AG04450 (cell line): ENCODE results near the gene ENGASE. TPM values are rescaled to one million over a fixed set of nuclear protein-coding genes. Genes with fewer than 3 reads are reported as not detected.

Source experiments
- CTCF ChIA-PET: fragments of 300-600, 350-600 bp; formaldehyde crosslinking; extraction: SDS; loops from one replicate; lab custom pipeline; 2022; ENCODE audit warnings: antibody characterized with exemption, inconsistent platforms; lab: Charles Lee
- POLR2A ChIA-PET: fragments of 350-600 bp; formaldehyde crosslinking; extraction: SDS; loops from one replicate; lab custom pipeline; 2021; ENCODE audit warnings: antibody characterized with exemption, inconsistent platforms; lab: Yijun Ruan, JAX
- DNase-seq: peaks from one replicate; pipeline ENCODE4 v3.0.0-alpha.2; 2011; ENCODE audit warnings: low read depth, low spot score
- H3K27ac ChIP-seq: one replicate; pipeline ENCODE4 v1.5.1; 2012; ENCODE audit warnings: low read depth, low read length, control low read depth
- H3K27me3 ChIP-seq: one replicate; pipeline ENCODE4 v1.6.0; 2012; ENCODE audit warnings: low read length; ENCODE audit not compliant: control insufficient read depth, insufficient read depth
- H3K4me3 ChIP-seq: 2 replicates; pipeline ENCODE4 v1.5.1; 2011; ENCODE audit warnings: mild to moderate bottlenecking, low read depth, low read length, control low read depth
- H3K9me3 ChIP-seq: 2 replicates; pipeline ENCODE4 v1.5.1; 2012; ENCODE audit warnings: low read length; ENCODE audit not compliant: control insufficient read depth, insufficient read depth
- CTCF ChIP-seq: IDR thresholded peaks from 2 replicates; pipeline ENCODE4 v1.5.1; 2011; ENCODE audit warnings: low read depth, low read length, control low read depth, inconsistent platforms
- polyA plus RNA-seq: library from polyadenylated mRNA; depleted of rRNA; stranded (reverse); fragments of >200 nt; gene quantifications from 2 replicates; pipeline ENCODE4 v1.2.3, GENCODE V29; 2011

Gene ENGASE
- polyA plus RNA-seq, 1 experiment: 5.9 TPM

- H3K4me3 ChIP-seq: no peak overlapping the region
- CTCF ChIA-PET: interaction anchor here (1.0 to 1.3 kb wide), 2 partner anchors 14 to 36 kb away, joined by 3 to 5 read pairs; no protein-coding TSS in a partner anchor
- no peak for TF ChIP-seq CTCF
- H3K27ac ChIP-seq: no peak overlapping the region
- H3K27me3 ChIP-seq: no peaks in the 10 kb centered on the region
- POLR2A ChIA-PET: no interaction called here
- no peak for DNase-seq
- H3K9me3 ChIP-seq: peaks cover 5% of the 10 kb centered on the region
These were observed 23.3 kb upstream of the ENGASE start for GRCh38 chr17:79051306-79051705.

GRCh38 chr17:79052131-79052530 is 22.5 kb upstream of the ENGASE start:
- no peak overlapping the region for H3K4me3 ChIP-seq
- ChIA-PET POLR2A (no interaction called here), CTCF (interaction anchor here (0.5 to 1.3 kb wide), 3 partner anchors 35 to 349 kb away, joined by 3 to 4 read pairs (median 4); no protein-coding TSS in a partner anchor)
- H3K27me3 ChIP-seq: no peaks in the 10 kb centered on the region
- TF ChIP-seq CTCF: no peak
- H3K9me3 ChIP-seq: peaks cover 5% of the 10 kb centered on the region
- no peak overlapping the region for H3K27ac ChIP-seq
- DNase-seq: no peak

- Histone ChIP-seq H3K27ac (no peak overlapping the region), H3K27me3 (no peaks in the 10 kb centered on the region), H3K4me3 (no peak overlapping the region), H3K9me3 (peaks cover 5% of the 10 kb centered on the region)
- no peak for TF ChIP-seq CTCF
- POLR2A ChIA-PET: no interaction called here
- CTCF ChIA-PET: interaction anchor here (1.0 kb wide), 1 partner anchor 340 kb away, joined by 3 read pairs; no protein-coding TSS in a partner anchor
- DNase-seq: no peak
These were observed 21.2 kb upstream of the ENGASE start for GRCh38 chr17:79053251-79053925.

- H3K27ac ChIP-seq: no peak overlapping the region
- ChIA-PET POLR2A (interaction anchor here (0.6 kb wide), 1 partner anchor 9 kb away, joined by 4 read pairs; no protein-coding TSS in a partner anchor), CTCF (interaction anchor here (1.0 kb wide), 1 partner anchor 339 kb away, joined by 3 read pairs; no protein-coding TSS in a partner anchor)
- H3K9me3 ChIP-seq: peaks cover 5% of the 10 kb centered on the region
- no peak for TF ChIP-seq CTCF
- H3K27me3 ChIP-seq: no peaks in the 10 kb centered on the region
- no peak overlapping the region for H3K4me3 ChIP-seq
- DNase-seq: no peak
These were observed 20.2 kb upstream of the ENGASE start for GRCh38 chr17:79054200-79054960.

GRCh38 chr17:79055197-79055596 is 19.4 kb upstream of the ENGASE start:
- Histone ChIP-seq H3K9me3 (peaks cover 5% of the 10 kb centered on the region; the same call in 1 of the 2 replicates), H3K4me3 (no peak overlapping the region), H3K27ac (no peak overlapping the region), H3K27me3 (no peaks in the 10 kb centered on the region)
- ChIA-PET CTCF (no interaction called here), POLR2A (no interaction called here)
- no peak for DNase-seq
- no peak for TF ChIP-seq CTCF
